ENCODE measurements around the gene OCIAD2. TPM values are rescaled to one million over a fixed set of nuclear protein-coding genes. Genes with fewer than 3 reads are reported as not detected.

The OCIAD2 gene
- 9.5 and 12.6 TPM in 2 replicates for total RNA-seq

- H3K4me3 ChIP-seq (ENCODE audit: low read depth, low read length) = peak within 1 kb of the TSS; percentile 62
- peak; percentile 23 for DNase-seq (ENCODE audit: low read depth)
- TF ChIP-seq CTCF (IDR thresholded peaks at IDR 0.05; ENCODE audit: insufficient read depth, low read depth, low read length) = no peak
Observed at GRCh38 chr4:48906206-48907173, at the start of gene OCIAD2. Gene OCIAD2 (minus strand): TSS chr4:48906774. CDS start chr4:48904549, 2,225 bp downstream.

GRCh38 chr4:48954314-48954713 is 47.7 kb upstream of the OCIAD2 start:
- H3K4me3 ChIP-seq (ENCODE audit: low read depth, low read length) = no peak overlapping the region
- no peak for DNase-seq (ENCODE audit: low read depth)
- TF ChIP-seq CTCF (IDR thresholded peaks at IDR 0.05; ENCODE audit: insufficient read depth, low read depth, low read length) = no peak

- DNase-seq (ENCODE audit: low read depth) = no peak
- TF ChIP-seq CTCF (IDR thresholded peaks at IDR 0.05; ENCODE audit: insufficient read depth, low read depth, low read length) = no peak
- H3K4me3 ChIP-seq (ENCODE audit: low read depth, low read length) = no peak overlapping the region
Observed at GRCh38 chr4:48949518-48950219, 43.1 kb upstream of the OCIAD2 start.

- no peak for TF ChIP-seq CTCF (IDR thresholded peaks at IDR 0.05; ENCODE audit: insufficient read depth, low read depth, low read length)
- H3K4me3 ChIP-seq (ENCODE audit: low read depth, low read length) = no peak overlapping the region
- no peak for DNase-seq (ENCODE audit: low read depth)
Observed at GRCh38 chr4:48949086-48949485, 42.5 kb upstream of the OCIAD2 start.

GRCh38 chr4:48947731-48948130 is 41.2 kb upstream of the OCIAD2 start:
- no peak for TF ChIP-seq CTCF (IDR thresholded peaks at IDR 0.05; ENCODE audit: insufficient read depth, low read depth, low read length)
- no peak for DNase-seq (ENCODE audit: low read depth)
- no peak overlapping the region for H3K4me3 ChIP-seq (ENCODE audit: low read depth, low read length)

- no peak for DNase-seq (ENCODE audit: low read depth)
- H3K4me3 ChIP-seq (ENCODE audit: low read depth, low read length) = no peak overlapping the region
- no peak for TF ChIP-seq CTCF (IDR thresholded peaks at IDR 0.05; ENCODE audit: insufficient read depth, low read depth, low read length)
Observed at GRCh38 chr4:48945981-48946380, 39.4 kb upstream of the OCIAD2 start.
